ENCODE data around the gene MRPL28. TPM values are rescaled to one million over a fixed set of nuclear protein-coding genes. Genes with fewer than 3 reads are reported as not detected.
"Not testable (repeated sequence)": the region's sequence is repeated elsewhere in the genome, so short reads cannot be mapped to it uniquely, and the experiment has no call there.

The MRPL28 gene
- total RNA-seq, 3 donors from 2014 or later, result 67.0 to 78.7 (median 69.0) TPM

GRCh38 chr16:349211-349610, 21.1 kb downstream of the MRPL28 start:
- Histone ChIP-seq H3K4me1 (peaks cover 0 to 5% of the 10 kb centered on the region in 2 donors), H3K27me3 (no peaks in the 10 kb centered on the region), H3K9me3 (no peaks in the 10 kb centered on the region), H3K27ac (no peak overlapping the region), H3K36me3 (no peaks in the 10 kb centered on the region), H3K4me3 (no peak overlapping the region)
- TF ChIP-seq CTCF (IDR thresholded peaks at IDR 0.05), result no peak
- TF ChIP-seq POLR2A (IDR thresholded peaks at IDR 0.05), result no peak
- no peak for TF ChIP-seq POLR2AphosphoS5 (IDR thresholded peaks at IDR 0.05)
- DNase-seq (ENCODE audit: low spot score in 2 of 2), result no peak
- intact Hi-C loops (cut with DNase I; ENCODE audit: low total_unique reads), result no loop called here

DNA sequence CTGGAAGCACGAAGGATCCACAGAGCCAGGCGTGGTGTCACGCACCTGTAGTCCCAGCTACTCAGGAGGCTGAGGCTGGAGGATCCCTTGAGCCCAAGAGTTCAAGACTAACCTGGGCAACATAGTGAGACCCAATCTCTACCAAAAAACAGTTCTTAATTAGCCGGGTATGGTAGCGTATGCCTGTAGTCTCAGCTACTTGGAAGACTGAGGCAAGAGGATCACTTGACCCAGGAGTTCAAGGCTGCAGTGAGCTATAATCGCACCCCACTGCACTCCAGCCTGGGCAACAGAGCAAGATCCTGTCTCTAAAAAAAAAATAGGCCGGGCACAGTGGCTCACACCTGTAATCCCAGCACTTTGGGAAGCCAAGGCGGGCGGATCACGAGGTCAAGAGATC, 21.8 kb downstream of the MRPL28 start:
- intact Hi-C loops (cut with DNase I; ENCODE audit: low total_unique reads); H3K27ac ChIP-seq; H3K9me3 ChIP-seq; H3K27me3 ChIP-seq; H3K4me1 ChIP-seq; DNase-seq (ENCODE audit: low spot score in 2 of 2); H3K4me3 ChIP-seq; H3K36me3 ChIP-seq: not testable (repeated sequence)

DNA sequence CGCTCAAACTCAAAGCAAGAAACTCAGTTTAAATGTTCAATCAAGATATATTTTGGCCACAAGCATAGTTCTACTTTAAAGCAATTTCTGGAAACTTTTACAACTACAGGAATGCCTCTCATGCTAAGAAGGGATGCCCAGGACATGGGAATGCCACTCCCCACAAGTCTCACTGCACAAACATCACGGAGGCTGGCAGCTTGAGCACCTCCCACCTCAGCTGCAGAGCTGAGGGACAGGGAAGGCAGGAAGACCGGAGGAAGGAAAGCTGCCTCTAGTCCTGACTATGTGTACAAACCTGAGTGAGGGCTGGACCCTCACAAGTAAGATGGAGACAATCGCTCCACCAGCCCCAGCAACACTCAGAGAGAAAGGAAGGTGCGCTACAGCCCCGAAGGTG, 23.1 kb downstream of the MRPL28 start:
- H3K27me3 ChIP-seq, result no peaks in the 10 kb centered on the region
- peaks cover 0 to 5% of the 10 kb centered on the region in 2 donors for H3K4me1 ChIP-seq
- no peak overlapping the region for H3K27ac ChIP-seq
- intact Hi-C loops (cut with DNase I; ENCODE audit: low total_unique reads), result no loop called here
- H3K9me3 ChIP-seq, result no peaks in the 10 kb centered on the region
- H3K4me3 ChIP-seq, result no peak overlapping the region
- H3K36me3 ChIP-seq, result no peaks in the 10 kb centered on the region
- TF ChIP-seq CTCF (IDR thresholded peaks at IDR 0.05) (no peak), POLR2AphosphoS5 (IDR thresholded peaks at IDR 0.05) (no peak), POLR2A (IDR thresholded peaks at IDR 0.05) (no peak)
- no peak for DNase-seq (ENCODE audit: low spot score in 2 of 2)

GRCh38 chr16:346587-346986, 23.8 kb downstream of the MRPL28 start:
- intact Hi-C loops (cut with DNase I; ENCODE audit: low total_unique reads), result no loop called here

GRCh38 chr16:345772-346171, 24.6 kb downstream of the MRPL28 start:
- intact Hi-C loops (cut with DNase I; ENCODE audit: low total_unique reads), result no loop called here
- Histone ChIP-seq H3K27ac (no peak overlapping the region), H3K27me3 (no peaks in the 10 kb centered on the region), H3K4me3 (no peak overlapping the region), H3K9me3 (no peaks in the 10 kb centered on the region), H3K36me3 (no peaks in the 10 kb centered on the region), H3K4me1 (no peaks in the 10 kb centered on the region)
- DNase-seq (ENCODE audit: low spot score in 2 of 2), result no peak
- no peak for TF ChIP-seq POLR2A (IDR thresholded peaks at IDR 0.05)
- TF ChIP-seq CTCF (IDR thresholded peaks at IDR 0.05), result no peak
- no peak for TF ChIP-seq POLR2AphosphoS5 (IDR thresholded peaks at IDR 0.05)

More at GRCh38 chr16:346587-346986, 23.8 kb downstream of the MRPL28 start:
- no peaks in the 10 kb centered on the region for H3K36me3 ChIP-seq
- H3K9me3 ChIP-seq, result no peaks in the 10 kb centered on the region
- DNase-seq (ENCODE audit: low spot score in 2 of 2), result no peak
- TF ChIP-seq POLR2AphosphoS5 (IDR thresholded peaks at IDR 0.05) (no peak), POLR2A (IDR thresholded peaks at IDR 0.05) (no peak), CTCF (IDR thresholded peaks at IDR 0.05) (no peak)
- H3K4me1 ChIP-seq, result peaks cover 0 to 5% of the 10 kb centered on the region in 2 donors
- H3K27ac ChIP-seq, result no peak overlapping the region
- H3K27me3 ChIP-seq, result no peaks in the 10 kb centered on the region
- no peak overlapping the region for H3K4me3 ChIP-seq
